ENCODE measurements around the gene WNT5B.

The WNT5B gene

GRCh38 chr12:1622406-1622805, 6.6 kb upstream of the WNT5B start:
- FAIRE-seq: no peak

GRCh38 chr12:1629338-1630132, 504 bp downstream of the WNT5B start:
- no peak for FAIRE-seq
- no peak for DNase-seq (ENCODE audit: insufficient read length, low spot score)

More at GRCh38 chr12:1622406-1622805, 6.6 kb upstream of the WNT5B start:
- DNase-seq (ENCODE audit: insufficient read length, low spot score): no peak

GRCh38 chr12:1630133-1630826, 1.2 kb downstream of the WNT5B start:
- FAIRE-seq (peak; percentile 4), DNase-seq (ENCODE audit: insufficient read length, low spot score) (no peak)

- FAIRE-seq (no peak), DNase-seq (ENCODE audit: insufficient read length, low spot score) (no peak)
These were observed 2.0 kb downstream of the WNT5B start for GRCh38 chr12:1630827-1631591.

GRCh38 chr12:1632702-1633101, 3.7 kb downstream of the WNT5B start:
- DNase-seq (ENCODE audit: insufficient read length, low spot score) (no peak), FAIRE-seq (no peak)

- FAIRE-seq (no peak), DNase-seq (ENCODE audit: insufficient read length, low spot score) (no peak)
These were observed 4.4 kb downstream of the WNT5B start for GRCh38 chr12:1633459-1633858.

- DNase-seq (ENCODE audit: insufficient read length, low spot score) (no peak), FAIRE-seq (no peak)
These were observed 5.1 kb downstream of the WNT5B start for GRCh38 chr12:1634149-1634548.

GRCh38 chr12:1634590-1635191, 5.7 kb downstream of the WNT5B start:
- peak; percentile 79 for DNase-seq (ENCODE audit: insufficient read length, low spot score)
- FAIRE-seq: peak; percentile 79

- DNase-seq (ENCODE audit: insufficient read length, low spot score) (no peak), FAIRE-seq (no peak)
These were observed 6.5 kb downstream of the WNT5B start for GRCh38 chr12:1635301-1636095.

GRCh38 chr12:1638203-1638602, 9.2 kb downstream of the WNT5B start:
- FAIRE-seq: no peak

GRCh38 chr12:1639538-1639937, 10.5 kb downstream of the WNT5B start:
- FAIRE-seq (no peak), DNase-seq (ENCODE audit: insufficient read length, low spot score) (no peak)

More at GRCh38 chr12:1638203-1638602, 9.2 kb downstream of the WNT5B start:
- no peak for DNase-seq (ENCODE audit: insufficient read length, low spot score)

- DNase-seq (ENCODE audit: insufficient read length, low spot score) (no peak), FAIRE-seq (no peak)
These were observed 11.6 kb downstream of the WNT5B start for GRCh38 chr12:1640328-1641234.

GRCh38 chr12:1642513-1642912, 13.5 kb downstream of the WNT5B start:
- FAIRE-seq: no peak
- DNase-seq (ENCODE audit: insufficient read length, low spot score): no peak

- FAIRE-seq (no peak), DNase-seq (ENCODE audit: insufficient read length, low spot score) (no peak)
These were observed 14.0 kb downstream of the WNT5B start for GRCh38 chr12:1643043-1643442.

- FAIRE-seq (no peak), DNase-seq (ENCODE audit: insufficient read length, low spot score) (no peak)
These were observed 15.0 kb downstream of the WNT5B start for GRCh38 chr12:1643905-1644533.

GRCh38 chr12:1644534-1645438, 15.8 kb downstream of the WNT5B start:
- DNase-seq (ENCODE audit: insufficient read length, low spot score) (no peak), FAIRE-seq (no peak)

- no peak for DNase-seq (ENCODE audit: insufficient read length, low spot score)
- FAIRE-seq: no peak
These were observed 16.8 kb downstream of the WNT5B start for GRCh38 chr12:1645819-1646218.
